SH-SY5Y (cell line): Measurements from ENCODE around the gene SLF2.
A peak's percentile ranks its signal among the peaks of the same experiment; 100 is the strongest.

Experiments
- GATA2 ChIP-seq: IDR thresholded peaks from 2 replicates; pipeline ENCODE4 v1.6.1; 2011; ENCODE audit warnings: mild to moderate bottlenecking, low read depth, low read length
- GATA3 ChIP-seq: IDR thresholded peaks from 2 replicates; pipeline ENCODE4 v1.6.1; 2011; ENCODE audit warnings: low read depth, mild to moderate bottlenecking, low read length, moderate library complexity

- 0 out of 2 replicates have a peak, but pooled peaks have one; percentile 8 for TF ChIP-seq GATA2
- no peak for TF ChIP-seq GATA3
Observed at GRCh38 chr10:100881556-100882213, 31.1 kb upstream of the SLF2 start.
